GM06990 (cell line): ENCODE data around the gene EN2.

Experiments used
- DNase-seq: peaks from one replicate; pipeline ENCODE4 v3.0.0-alpha.2; 2011; ENCODE audit not compliant: insufficient read length; ENCODE audit errors: extremely low read depth
- H3K27me3 ChIP-seq: replicated peaks from 2 replicates; pipeline ENCODE4 v1.6.0; 2011; ENCODE audit warnings: low read length; ENCODE audit not compliant: control insufficient read depth, insufficient read depth
- H3K36me3 ChIP-seq: 2 replicates; pipeline ENCODE4 v1.5.1; 2011; ENCODE audit warnings: low read length; ENCODE audit not compliant: control insufficient read depth, insufficient read depth
- H3K4me3 ChIP-seq: replicated peaks from 2 replicates; pipeline ENCODE4 v1.5.1; 2011; ENCODE audit warnings: low read depth, mild to moderate bottlenecking, control low read depth, low read length
- CTCF ChIP-seq: IDR thresholded peaks from 2 replicates; pipeline ENCODE4 v1.5.1; 2011; ENCODE audit warnings: low read length, control low read depth, mild to moderate bottlenecking, inconsistent platforms; ENCODE audit not compliant: insufficient read depth, poor library complexity, severe bottlenecking

EN2 gene

GRCh38 chr7:155420116-155420515, 37.8 kb upstream of the EN2 start:
- DNase-seq = no peak
- Histone ChIP-seq H3K4me3 (no peak overlapping the region), H3K27me3 (no peaks in the 10 kb centered on the region; the same call in none of the 2 replicates), H3K36me3 (no peaks in the 10 kb centered on the region)
- TF ChIP-seq CTCF = no peak

- Histone ChIP-seq H3K36me3 (no peaks in the 10 kb centered on the region), H3K4me3 (no peak overlapping the region), H3K27me3 (peaks cover 2% of the 10 kb centered on the region)
- no peak for TF ChIP-seq CTCF
- DNase-seq = no peak
These were observed 35.8 kb upstream of the EN2 start for GRCh38 chr7:155422151-155422550.

GRCh38 chr7:155422599-155423336, 35.2 kb upstream of the EN2 start:
- Histone ChIP-seq H3K36me3 (no peaks in the 10 kb centered on the region), H3K4me3 (no peak overlapping the region), H3K27me3 (peaks cover 2% of the 10 kb centered on the region)
- DNase-seq = no peak
- no peak for TF ChIP-seq CTCF

GRCh38 chr7:155423337-155424285, 34.3 kb upstream of the EN2 start:
- no peak for DNase-seq
- no peak for TF ChIP-seq CTCF
- peaks cover 2% of the 10 kb centered on the region for H3K27me3 ChIP-seq
- H3K36me3 ChIP-seq = no peaks in the 10 kb centered on the region
- H3K4me3 ChIP-seq = no peak overlapping the region

GRCh38 chr7:155424301-155425010, 33.5 kb upstream of the EN2 start:
- no peaks in the 10 kb centered on the region for H3K36me3 ChIP-seq
- DNase-seq = no peak
- no peak overlapping the region for H3K4me3 ChIP-seq
- no peak for TF ChIP-seq CTCF
- H3K27me3 ChIP-seq = peaks cover 2% of the 10 kb centered on the region
